GM06990 (cell line): ENCODE results near the gene SNAP25.

Source experiments
- DNase-seq: peaks from one replicate; pipeline ENCODE4 v3.0.0-alpha.2; 2011; ENCODE audit not compliant: insufficient read length; ENCODE audit errors: extremely low read depth
- H3K27me3 ChIP-seq: replicated peaks from 2 replicates; pipeline ENCODE4 v1.6.0; 2011; ENCODE audit warnings: low read length; ENCODE audit not compliant: control insufficient read depth, insufficient read depth
- H3K36me3 ChIP-seq: 2 replicates; pipeline ENCODE4 v1.5.1; 2011; ENCODE audit warnings: low read length; ENCODE audit not compliant: control insufficient read depth, insufficient read depth
- H3K4me3 ChIP-seq: replicated peaks from 2 replicates; pipeline ENCODE4 v1.5.1; 2011; ENCODE audit warnings: low read depth, mild to moderate bottlenecking, control low read depth, low read length
- CTCF ChIP-seq: IDR thresholded peaks from 2 replicates; pipeline ENCODE4 v1.5.1; 2011; ENCODE audit warnings: low read length, control low read depth, mild to moderate bottlenecking, inconsistent platforms; ENCODE audit not compliant: insufficient read depth, poor library complexity, severe bottlenecking

SNAP25 gene

GRCh38 chr20:10228330-10228729, 9.7 kb downstream of the SNAP25 start:
- no peak for DNase-seq
- H3K36me3 ChIP-seq = no peaks in the 10 kb centered on the region
- H3K27me3 ChIP-seq = no peaks in the 10 kb centered on the region
- no peak for TF ChIP-seq CTCF
- H3K4me3 ChIP-seq = no peak overlapping the region

- Histone ChIP-seq H3K36me3 (no peaks in the 10 kb centered on the region), H3K27me3 (no peaks in the 10 kb centered on the region; the same call in 1 of the 2 replicates), H3K4me3 (no peak overlapping the region)
- TF ChIP-seq CTCF = no peak
- DNase-seq = no peak
Measured at GRCh38 chr20:10231290-10231689, 12.7 kb downstream of the SNAP25 start.

GRCh38 chr20:10236540-10237533, 18.2 kb downstream of the SNAP25 start:
- Histone ChIP-seq H3K36me3 (no peaks in the 10 kb centered on the region), H3K27me3 (no peaks in the 10 kb centered on the region; the same call in 1 of the 2 replicates), H3K4me3 (no peak overlapping the region)
- no peak for DNase-seq
- no peak for TF ChIP-seq CTCF

GRCh38 chr20:10239954-10240353, 21.3 kb downstream of the SNAP25 start:
- no peaks in the 10 kb centered on the region; the same call in 1 of the 2 replicates for H3K27me3 ChIP-seq
- no peak for DNase-seq
- no peaks in the 10 kb centered on the region for H3K36me3 ChIP-seq
- no peak overlapping the region for H3K4me3 ChIP-seq
- TF ChIP-seq CTCF = no peak

- TF ChIP-seq CTCF = no peak
- no peaks in the 10 kb centered on the region for H3K36me3 ChIP-seq
- DNase-seq = no peak
- no peaks in the 10 kb centered on the region; the same call in 1 of the 2 replicates for H3K27me3 ChIP-seq
- H3K4me3 ChIP-seq = no peak overlapping the region
Measured at GRCh38 chr20:10240655-10241054, 22.0 kb downstream of the SNAP25 start.
